HG03196 (cell line): Measurements from ENCODE around the gene TARS1.

Experiments used
- ATAC-seq: cut with Tn5 transposase; IDR thresholded peaks from one replicate; pipeline ENCODE4 v1.9.1; 2021; ENCODE audit not compliant: unreplicated experiment

Gene TARS1

GRCh38 chr5:33438996-33439395, 1.8 kb upstream of the TARS1 start:
- ATAC-seq = no peak

- ATAC-seq = no peak
Measured at GRCh38 chr5:33439905-33440481, 772 bp upstream of the TARS1 start.

GRCh38 chr5:33441241-33442177, 744 bp downstream of the TARS1 start:
- no peak for ATAC-seq

GRCh38 chr5:33444542-33444941, 3.8 kb downstream of the TARS1 start:
- no peak for ATAC-seq

- no peak for ATAC-seq
Measured at GRCh38 chr5:33445798-33446197, 5.0 kb downstream of the TARS1 start.

GRCh38 chr5:33448118-33448517, 7.4 kb downstream of the TARS1 start:
- no peak for ATAC-seq

GRCh38 chr5:33457126-33457525, 16.4 kb downstream of the TARS1 start:
- no peak for ATAC-seq

- ATAC-seq = no peak
Measured at GRCh38 chr5:33457817-33458216, 17.1 kb downstream of the TARS1 start.

- ATAC-seq = no peak
Measured at GRCh38 chr5:33460210-33460609, 19.4 kb downstream of the TARS1 start.

GRCh38 chr5:33462456-33462855, 21.7 kb downstream of the TARS1 start:
- no peak for ATAC-seq

- no peak for ATAC-seq
Measured at GRCh38 chr5:33465120-33465519, 24.4 kb downstream of the TARS1 start.

GRCh38 chr5:33468775-33469435, 28.1 kb downstream of the TARS1 start:
- no peak for ATAC-seq

- ATAC-seq = no peak
Measured at GRCh38 chr5:33470544-33470943, 29.8 kb downstream of the TARS1 start.

GRCh38 chr5:33472805-33473409, 32.1 kb downstream of the TARS1 start:
- ATAC-seq = no peak

GRCh38 chr5:33474004-33474403, 33.2 kb downstream of the TARS1 start:
- ATAC-seq = no peak

- no peak for ATAC-seq
Measured at GRCh38 chr5:33474931-33475499, 34.2 kb downstream of the TARS1 start.

- ATAC-seq = no peak
Measured at GRCh38 chr5:33475706-33476105, 34.9 kb downstream of the TARS1 start.

- ATAC-seq = no peak
Measured at GRCh38 chr5:33476992-33477391, 36.2 kb downstream of the TARS1 start.

- no peak for ATAC-seq
Measured at GRCh38 chr5:33477816-33478215, 37.1 kb downstream of the TARS1 start.

- ATAC-seq = no peak
Measured at GRCh38 chr5:33479311-33479710, 38.5 kb downstream of the TARS1 start.

- no peak for ATAC-seq
Measured at GRCh38 chr5:33480876-33481275, 40.1 kb downstream of the TARS1 start.
